Measurements from ENCODE around the gene JMJD1C. TPM values are rescaled to one million over a fixed set of nuclear protein-coding genes. Genes with fewer than 3 reads are reported as not detected.
"Not testable (repeated sequence)": the region's sequence is repeated elsewhere in the genome, so short reads cannot be mapped to it uniquely, and the experiment has no call there.

The JMJD1C gene
- total RNA-seq, 1 donor from 2014 or later: 61.4 TPM

GRCh38 chr10:63197344-63198092 is 268.3 kb downstream of the JMJD1C start:
- intact Hi-C loops (cut with micrococcal nuclease): no loop called here

- intact Hi-C loops (cut with micrococcal nuclease): no loop called here
Observed at GRCh38 chr10:63192826-63193225, 273.0 kb downstream of the JMJD1C start.

GRCh38 chr10:63175534-63175933 is 290.2 kb downstream of the JMJD1C start:
- intact Hi-C loops (cut with micrococcal nuclease): loop anchor here (2.0 kb wide), 1 partner anchor 31 kb away; no protein-coding TSS in a partner anchor

GRCh38 chr10:63173468-63174232 is 292.1 kb downstream of the JMJD1C start:
- intact Hi-C loops (cut with micrococcal nuclease): loop anchor here (1.0 to 5.0 kb wide), 11 partner anchors 33 to 1126 kb away; partner anchors contain the start of genes EGR2 and NRBF2

- intact Hi-C loops (cut with micrococcal nuclease): loop anchor here (2.0 to 5.0 kb wide), 3 partner anchors 53 to 1125 kb away; no protein-coding TSS in a partner anchor
Observed at GRCh38 chr10:63171926-63172325, 293.9 kb downstream of the JMJD1C start.

GRCh38 chr10:63171255-63171855 is 294.4 kb downstream of the JMJD1C start:
- intact Hi-C loops (cut with micrococcal nuclease): loop anchor here (5.0 kb wide), 2 partner anchors 439 to 1124 kb away; no protein-coding TSS in a partner anchor

- intact Hi-C loops (cut with micrococcal nuclease): loop anchor here (5.0 kb wide), 3 partner anchors 437 to 1122 kb away; no protein-coding TSS in a partner anchor
Observed at GRCh38 chr10:63169624-63170023, 296.2 kb downstream of the JMJD1C start.

GRCh38 chr10:63168821-63169462 is 296.8 kb downstream of the JMJD1C start:
- intact Hi-C loops (cut with micrococcal nuclease): loop anchor here (5.0 kb wide), 1 partner anchor 653 kb away; no protein-coding TSS in a partner anchor

GRCh38 chr10:63166742-63167258 is 299.0 kb downstream of the JMJD1C start:
- intact Hi-C loops (cut with micrococcal nuclease): loop anchor here (1.0 to 5.0 kb wide), 7 partner anchors 298 to 700 kb away; partner anchors contain the start of genes JMJD1C and REEP3

- intact Hi-C loops (cut with micrococcal nuclease): loop anchor here (5.0 kb wide), 1 partner anchor 657 kb away; no protein-coding TSS in a partner anchor
Observed at GRCh38 chr10:63165249-63165648, 300.5 kb downstream of the JMJD1C start.

GRCh38 chr10:63164166-63164623 is 301.6 kb downstream of the JMJD1C start:
- intact Hi-C loops (cut with micrococcal nuclease): no loop called here

GRCh38 chr10:63161592-63161991 is 304.2 kb downstream of the JMJD1C start:
- intact Hi-C loops (cut with micrococcal nuclease): no loop called here

- intact Hi-C loops (cut with micrococcal nuclease): loop anchor here (1.0 to 5.0 kb wide), 11 partner anchors 25 to 721 kb away; partner anchors contain the start of genes EGR2 and NRBF2
Observed at GRCh38 chr10:63157845-63158624, 307.7 kb downstream of the JMJD1C start.

GRCh38 chr10:63156236-63156635 is 309.5 kb downstream of the JMJD1C start:
- intact Hi-C loops (cut with micrococcal nuclease): loop anchor here (5.0 kb wide), 1 partner anchor 149 kb away; no protein-coding TSS in a partner anchor

GRCh38 chr10:63155388-63156020 is 310.3 kb downstream of the JMJD1C start:
- intact Hi-C loops (cut with micrococcal nuclease): loop anchor here (5.0 kb wide), 1 partner anchor 148 kb away; no protein-coding TSS in a partner anchor

GRCh38 chr10:63154546-63155387 is 311.0 kb downstream of the JMJD1C start:
- intact Hi-C loops (cut with micrococcal nuclease): loop anchor here (5.0 kb wide), 1 partner anchor 147 kb away; no protein-coding TSS in a partner anchor

- intact Hi-C loops (cut with micrococcal nuclease): not testable (repeated sequence)
Observed at GRCh38 chr10:63153868-63154545, 311.8 kb downstream of the JMJD1C start.

Measured in T-helper 1 cell treated with Interleukin-12 subunit alpha and Interleukin-12 subunit beta and Interleukin-4 antibody, amounts not matched to agents 30 ng/mL and 1 ng/mL, for 36 hours (primary cell).